ENCODE results near the gene MRPL39.

DNA sequence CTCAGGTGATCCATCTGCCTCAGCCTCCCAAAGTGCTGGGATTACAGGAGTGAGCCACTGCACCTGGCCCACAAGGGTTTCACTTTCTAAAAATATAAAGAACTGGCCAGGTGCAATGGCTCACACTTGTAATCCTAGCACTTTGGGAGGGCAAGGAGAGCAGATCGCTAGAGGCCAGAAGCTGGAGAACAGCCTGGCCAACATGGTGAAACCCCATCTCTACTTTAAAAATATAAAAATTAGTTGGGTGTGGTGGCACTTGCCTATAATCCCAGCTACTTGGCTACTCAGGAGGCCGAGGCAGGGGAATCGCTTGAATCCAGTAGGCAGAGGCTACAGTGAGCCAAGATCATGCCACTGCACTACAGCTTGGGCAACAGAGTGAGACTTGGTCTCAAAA is 25.7 kb downstream of the MRPL39 start:
- TF ChIP-seq POLR2A (IDR thresholded peaks at IDR 0.05; ENCODE audit: low read length), result no peak
- no peak for TF ChIP-seq GATA1 (IDR thresholded peaks at IDR 0.05; ENCODE audit: low read depth, low read length)
